Measurements from ENCODE around the gene SLC35F6. TPM values are rescaled to one million over a fixed set of nuclear protein-coding genes. Genes with fewer than 3 reads are reported as not detected.

SLC35F6 gene
- total RNA-seq, 1 experiment from 2014 or later: 67.3 TPM

DNA sequence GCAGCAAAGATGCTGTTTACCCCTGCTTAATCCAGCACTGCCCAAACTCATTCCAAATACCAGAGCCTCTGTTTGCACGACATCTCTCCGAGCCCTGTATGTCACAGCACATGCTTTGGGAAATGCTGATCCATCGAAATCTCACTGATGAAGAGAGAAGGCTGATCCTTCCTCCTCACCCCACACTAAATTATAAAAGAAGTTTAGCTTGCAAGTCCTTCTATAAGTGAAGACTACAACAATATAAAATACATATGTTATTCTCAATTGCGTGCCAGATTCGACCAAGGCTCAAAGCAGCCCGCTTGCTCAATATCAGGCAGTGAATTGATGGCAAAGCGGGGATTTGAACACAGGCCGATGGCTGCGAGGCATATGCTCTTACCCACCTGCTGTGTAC lies 30.7 kb upstream of the SLC35F6 start:
- Histone ChIP-seq H3K4me3 (ENCODE audit: low read depth in 2 of 2, low read length in 2 of 2) (no peak overlapping the region), H3K27ac (ENCODE audit: low read length) (peak overlapping the region; percentile 3; the same call in 1 of the 2 replicates), H3K27me3 (ENCODE audit: control insufficient read depth, insufficient read depth, low read length) (no peaks in the 10 kb centered on the region), H3K4me1 (ENCODE audit: control insufficient read depth, insufficient read depth, low read length) (peaks cover 28% of the 10 kb centered on the region), H3K36me3 (ENCODE audit: control insufficient read depth, insufficient read depth, low read length) (no peaks in the 10 kb centered on the region), H3K9me3 (ENCODE audit: control insufficient read depth, insufficient read depth, low read depth, low read length) (no peaks in the 10 kb centered on the region)
- in situ Hi-C loops (cut with HindIII; ENCODE audit: low pct_unique_long_range_greater_than_20kb, low sequenced_read_pairs) (no loop called here), intact Hi-C loops (cut with micrococcal nuclease; ENCODE audit: unreplicated experiment) (no loop called here)
- no peak for DNase-seq (ENCODE audit: low read depth, low spot score)
- no peak for ATAC-seq
- POLR2A ChIA-PET: no interaction called here
- CTCF ChIA-PET: interaction anchor here (0.7 to 1.5 kb wide), 2 partner anchors 79 to 121 kb away, joined by 3 to 7 read pairs; no protein-coding TSS in a partner anchor
- BruUV-seq (replicated peaks): no TSS peak
- TF ChIP-seq POLR2AphosphoS5 (IDR thresholded peaks at IDR 0.05; ENCODE audit: low read depth, low read length): no peak
- no peak for TF ChIP-seq SIN3A (IDR thresholded peaks at IDR 0.05; ENCODE audit: borderline replicate concordance, insufficient read depth, low read depth, low read length)
- TF ChIP-seq, protein P1, sequence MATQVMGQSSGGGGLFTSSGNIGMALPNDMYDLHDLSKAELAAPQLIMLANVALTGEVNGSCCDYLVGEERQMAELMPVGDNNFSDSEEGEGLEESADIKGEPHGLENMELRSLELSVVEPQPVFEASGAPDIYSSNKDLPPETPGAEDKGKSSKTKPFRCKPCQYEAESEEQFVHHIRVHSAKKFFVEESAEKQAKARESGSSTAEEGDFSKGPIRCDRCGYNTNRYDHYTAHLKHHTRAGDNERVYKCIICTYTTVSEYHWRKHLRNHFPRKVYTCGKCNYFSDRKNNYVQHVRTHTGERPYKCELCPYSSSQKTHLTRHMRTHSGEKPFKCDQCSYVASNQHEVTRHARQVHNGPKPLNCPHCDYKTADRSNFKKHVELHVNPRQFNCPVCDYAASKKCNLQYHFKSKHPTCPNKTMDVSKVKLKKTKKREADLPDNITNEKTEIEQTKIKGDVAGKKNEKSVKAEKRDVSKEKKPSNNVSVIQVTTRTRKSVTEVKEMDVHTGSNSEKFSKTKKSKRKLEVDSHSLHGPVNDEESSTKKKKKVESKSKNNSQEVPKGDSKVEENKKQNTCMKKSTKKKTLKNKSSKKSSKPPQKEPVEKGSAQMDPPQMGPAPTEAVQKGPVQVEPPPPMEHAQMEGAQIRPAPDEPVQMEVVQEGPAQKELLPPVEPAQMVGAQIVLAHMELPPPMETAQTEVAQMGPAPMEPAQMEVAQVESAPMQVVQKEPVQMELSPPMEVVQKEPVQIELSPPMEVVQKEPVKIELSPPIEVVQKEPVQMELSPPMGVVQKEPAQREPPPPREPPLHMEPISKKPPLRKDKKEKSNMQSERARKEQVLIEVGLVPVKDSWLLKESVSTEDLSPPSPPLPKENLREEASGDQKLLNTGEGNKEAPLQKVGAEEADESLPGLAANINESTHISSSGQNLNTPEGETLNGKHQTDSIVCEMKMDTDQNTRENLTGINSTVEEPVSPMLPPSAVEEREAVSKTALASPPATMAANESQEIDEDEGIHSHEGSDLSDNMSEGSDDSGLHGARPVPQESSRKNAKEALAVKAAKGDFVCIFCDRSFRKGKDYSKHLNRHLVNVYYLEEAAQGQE (IDR thresholded peaks at IDR 0.05; ENCODE audit: insufficient read depth in 1 of 2, low read depth in 2 of 2, low read length in 1 of 2): no peak
- TF ChIP-seq TCF7L2 (IDR thresholded peaks at IDR 0.05; ENCODE audit: low read depth, low read length): no peak
- TF ChIP-seq, protein P2, sequence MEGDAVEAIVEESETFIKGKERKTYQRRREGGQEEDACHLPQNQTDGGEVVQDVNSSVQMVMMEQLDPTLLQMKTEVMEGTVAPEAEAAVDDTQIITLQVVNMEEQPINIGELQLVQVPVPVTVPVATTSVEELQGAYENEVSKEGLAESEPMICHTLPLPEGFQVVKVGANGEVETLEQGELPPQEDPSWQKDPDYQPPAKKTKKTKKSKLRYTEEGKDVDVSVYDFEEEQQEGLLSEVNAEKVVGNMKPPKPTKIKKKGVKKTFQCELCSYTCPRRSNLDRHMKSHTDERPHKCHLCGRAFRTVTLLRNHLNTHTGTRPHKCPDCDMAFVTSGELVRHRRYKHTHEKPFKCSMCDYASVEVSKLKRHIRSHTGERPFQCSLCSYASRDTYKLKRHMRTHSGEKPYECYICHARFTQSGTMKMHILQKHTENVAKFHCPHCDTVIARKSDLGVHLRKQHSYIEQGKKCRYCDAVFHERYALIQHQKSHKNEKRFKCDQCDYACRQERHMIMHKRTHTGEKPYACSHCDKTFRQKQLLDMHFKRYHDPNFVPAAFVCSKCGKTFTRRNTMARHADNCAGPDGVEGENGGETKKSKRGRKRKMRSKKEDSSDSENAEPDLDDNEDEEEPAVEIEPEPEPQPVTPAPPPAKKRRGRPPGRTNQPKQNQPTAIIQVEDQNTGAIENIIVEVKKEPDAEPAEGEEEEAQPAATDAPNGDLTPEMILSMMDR (IDR thresholded peaks at IDR 0.05): no peak

DNA sequence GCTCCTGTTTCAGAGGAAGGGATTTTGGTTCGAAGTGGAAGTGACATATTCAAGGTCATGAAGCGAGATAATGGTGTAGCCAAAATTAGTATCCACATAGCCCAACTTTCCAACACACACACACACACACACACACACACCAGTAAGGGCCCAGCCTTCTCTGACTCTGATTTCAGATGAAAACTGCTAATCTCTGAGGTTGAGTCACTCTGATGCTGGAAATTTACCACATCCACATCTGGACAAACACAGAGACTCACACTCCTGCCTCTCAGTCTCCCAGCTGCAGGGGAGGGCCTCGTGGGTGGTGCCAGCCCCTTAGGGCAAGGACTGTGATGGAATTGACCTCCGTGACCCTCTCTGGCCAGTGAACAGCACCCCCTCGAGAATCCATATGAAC lies 29.0 kb upstream of the SLC35F6 start:
- no peak overlapping the region for H3K4me3 ChIP-seq (ENCODE audit: low read depth in 2 of 2, low read length in 2 of 2)
- in situ Hi-C loops (cut with HindIII; ENCODE audit: low pct_unique_long_range_greater_than_20kb, low sequenced_read_pairs): no loop called here
- H3K4me1 ChIP-seq (ENCODE audit: control insufficient read depth, insufficient read depth, low read length): peaks cover 27% of the 10 kb centered on the region
- BruUV-seq (replicated peaks): no TSS peak
- no peaks in the 10 kb centered on the region for H3K36me3 ChIP-seq (ENCODE audit: control insufficient read depth, insufficient read depth, low read length)
- DNase-seq (ENCODE audit: low read depth, low spot score) (no peak), ATAC-seq (peak; percentile 58)
- peak overlapping the region; percentile 54 for H3K27ac ChIP-seq (ENCODE audit: low read length)
- H3K9me3 ChIP-seq (ENCODE audit: control insufficient read depth, insufficient read depth, low read depth, low read length): no peaks in the 10 kb centered on the region
- TF ChIP-seq SIN3A (IDR thresholded peaks at IDR 0.05; ENCODE audit: borderline replicate concordance, insufficient read depth, low read depth, low read length) (no peak), POLR2AphosphoS5 (IDR thresholded peaks at IDR 0.05; ENCODE audit: low read depth, low read length) (no peak), TCF7L2 (IDR thresholded peaks at IDR 0.05; ENCODE audit: low read depth, low read length) (no peak)
- TF ChIP-seq, protein P2 (IDR thresholded peaks at IDR 0.05): no peak
- ChIA-PET CTCF (no interaction called here), POLR2A (interaction anchor here (0.6 to 0.7 kb wide), 3 partner anchors 38 to 371 kb away, joined by 3 to 4 read pairs (median 3); no protein-coding TSS in a partner anchor)
- no peaks in the 10 kb centered on the region for H3K27me3 ChIP-seq (ENCODE audit: control insufficient read depth, insufficient read depth, low read length)
- intact Hi-C loops (cut with micrococcal nuclease; ENCODE audit: unreplicated experiment): no loop called here
